ENCODE measurements around the gene HEYL. TPM values are rescaled to one million over a fixed set of nuclear protein-coding genes. Genes with fewer than 3 reads are reported as not detected.

The HEYL gene
- total and polyA plus RNA-seq, 7 donors: 0.92 to 14.7 (median 2.5) TPM

DNA sequence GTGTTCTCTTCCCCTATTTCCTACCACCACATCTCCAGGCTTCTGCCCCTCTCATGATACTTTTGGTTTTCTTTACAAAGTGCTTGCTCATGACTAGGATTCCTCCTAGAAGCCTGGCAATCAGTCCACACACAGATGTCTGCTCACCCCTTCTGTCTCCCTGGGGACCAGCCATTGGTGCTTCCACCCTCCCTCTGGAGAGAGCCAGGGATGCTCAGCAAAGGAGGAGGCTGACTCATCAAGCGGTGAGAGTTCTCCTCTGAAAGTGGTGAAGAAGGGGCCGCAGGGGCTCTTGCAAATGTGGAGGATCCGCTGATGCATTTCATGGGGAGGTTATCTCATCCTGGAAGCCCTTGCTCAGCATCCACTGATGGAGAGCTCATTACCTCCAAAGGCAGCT lies 18.0 kb upstream of the HEYL start:
- H3K4me3 ChIP-seq: no peak overlapping the region
- H3K9me3 ChIP-seq: no peaks in the 10 kb centered on the region
- intact Hi-C loops (cut with DNase I): no loop called here
- 89 to 95% methylated on average over 3 of the region's 3 CpGs for WGBS, 2 donors
- no peak overlapping the region for H3K27ac ChIP-seq
- TF ChIP-seq POLR2A (IDR thresholded peaks at IDR 0.05) (no peak), POLR2AphosphoS5 (IDR thresholded peaks at IDR 0.05) (no peak), EP300 (IDR thresholded peaks at IDR 0.05) (no peak), CTCF (IDR thresholded peaks at IDR 0.05) (no peak)
- DNase-seq: no peak
- H3K27me3 ChIP-seq: peaks cover 0 to 6% (median 0%) of the 10 kb centered on the region in 3 donors
- no peaks in the 10 kb centered on the region for H3K36me3 ChIP-seq
- H3K4me1 ChIP-seq: peaks cover 0 to 11% (median 3%) of the 10 kb centered on the region in 4 donors

- Histone ChIP-seq H3K27me3 (peaks cover 0 to 6% (median 0%) of the 10 kb centered on the region in 3 donors), H3K4me1 (peaks cover 0 to 11% (median 3%) of the 10 kb centered on the region in 4 donors), H3K27ac (no peak overlapping the region), H3K36me3 (no peaks in the 10 kb centered on the region), H3K9me3 (no peaks in the 10 kb centered on the region), H3K4me3 (no peak overlapping the region)
- TF ChIP-seq POLR2AphosphoS5 (IDR thresholded peaks at IDR 0.05): no peak
- no peak for TF ChIP-seq CTCF (IDR thresholded peaks at IDR 0.05)
- TF ChIP-seq EP300 (IDR thresholded peaks at IDR 0.05): no peak
- no peak for TF ChIP-seq POLR2A (IDR thresholded peaks at IDR 0.05)
- no peak for DNase-seq
- WGBS, 2 donors: 87 to 94% methylated on average over 2 of the region's 2 CpGs
- intact Hi-C loops (cut with DNase I): no loop called here
Observed at GRCh38 chr1:39656391-39656790, 16.9 kb upstream of the HEYL start.

- H3K27me3 ChIP-seq: peaks cover 0 to 6% (median 0%) of the 10 kb centered on the region in 3 donors
- WGBS, 2 donors: 80 to 83% methylated on average over 5 of the region's 5 CpGs
- H3K27ac ChIP-seq: no peak overlapping the region
- H3K9me3 ChIP-seq: no peaks in the 10 kb centered on the region
- intact Hi-C loops (cut with DNase I): no loop called here
- no peaks in the 10 kb centered on the region for H3K36me3 ChIP-seq
- peaks cover 0 to 11% (median 3%) of the 10 kb centered on the region in 4 donors for H3K4me1 ChIP-seq
- no peak for TF ChIP-seq EP300 (IDR thresholded peaks at IDR 0.05)
- TF ChIP-seq CTCF (IDR thresholded peaks at IDR 0.05): no peak
- no peak for TF ChIP-seq POLR2AphosphoS5 (IDR thresholded peaks at IDR 0.05)
- no peak for TF ChIP-seq POLR2A (IDR thresholded peaks at IDR 0.05)
- H3K4me3 ChIP-seq: no peak overlapping the region
- DNase-seq: no peak
Observed at GRCh38 chr1:39655578-39656268, 16.3 kb upstream of the HEYL start.

DNA sequence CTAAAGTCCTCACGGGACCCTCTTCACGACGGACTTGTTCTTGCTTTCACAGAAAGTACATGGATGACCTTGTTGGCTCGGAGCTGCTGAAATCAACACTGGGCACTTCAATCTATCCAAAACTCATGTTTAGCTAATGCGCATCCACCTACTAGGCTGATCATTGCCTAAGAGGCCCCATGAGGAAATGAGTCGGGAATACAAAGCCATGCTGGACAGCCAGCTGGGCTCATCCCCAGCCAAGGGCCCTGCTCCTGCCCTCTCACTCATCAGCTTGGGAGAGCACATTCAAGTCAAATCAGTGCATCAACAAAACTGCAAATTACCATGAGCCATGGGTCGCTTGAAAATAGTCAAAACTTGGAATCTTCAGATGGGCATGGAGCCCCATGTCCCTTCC lies 14.8 kb upstream of the HEYL start:
- no peak for DNase-seq
- H3K27me3 ChIP-seq: peaks cover 0 to 6% (median 0%) of the 10 kb centered on the region in 3 donors
- H3K4me3 ChIP-seq: no peak overlapping the region
- H3K36me3 ChIP-seq: no peaks in the 10 kb centered on the region
- peaks cover 0 to 11% (median 3%) of the 10 kb centered on the region in 4 donors for H3K4me1 ChIP-seq
- intact Hi-C loops (cut with DNase I): loop anchor here (5.0 kb wide), 1 partner anchor 68 kb away; no protein-coding TSS in a partner anchor
- no peaks in the 10 kb centered on the region for H3K9me3 ChIP-seq
- 59 to 81% methylated on average over 7 of the region's 7 CpGs for WGBS, 2 donors
- no peak overlapping the region for H3K27ac ChIP-seq
- TF ChIP-seq POLR2A (IDR thresholded peaks at IDR 0.05): no peak
- no peak for TF ChIP-seq POLR2AphosphoS5 (IDR thresholded peaks at IDR 0.05)
- TF ChIP-seq EP300 (IDR thresholded peaks at IDR 0.05): no peak
- no peak for TF ChIP-seq CTCF (IDR thresholded peaks at IDR 0.05)

Measured in sigmoid colon (tissue), 7 donors.